ENCODE data around the gene LRRFIP2. TPM values are rescaled to one million over a fixed set of nuclear protein-coding genes. Genes with fewer than 3 reads are reported as not detected.

LRRFIP2 gene
- total and polyA plus RNA-seq, 2 of the 8 experiments (the other 6 are each of a cell fraction or from before 2014, with no cell fraction given), result 8.8 to 25.6 TPM

DNA sequence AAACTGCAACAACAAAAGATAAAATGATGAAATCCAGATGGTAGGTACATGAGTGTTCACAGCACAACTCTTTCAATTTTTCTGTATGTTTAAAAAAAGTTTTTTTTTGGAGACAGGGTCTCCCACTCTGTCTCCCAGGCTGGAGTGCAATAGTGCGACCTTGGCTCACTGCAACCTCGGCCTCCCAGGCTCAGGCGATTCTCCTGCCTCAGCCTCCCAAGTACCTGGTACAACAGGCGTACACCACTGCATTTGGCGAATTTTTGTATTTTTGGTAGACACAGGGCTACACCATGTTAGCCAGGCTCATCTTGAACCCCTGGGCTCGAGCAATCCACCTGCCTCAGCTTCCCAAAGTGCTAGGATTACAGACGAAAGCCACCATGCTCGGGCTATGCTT lies 18.6 kb downstream of the LRRFIP2 start:
- Histone ChIP-seq H3K79me2 (ENCODE audit: control insufficient read depth in 1 of 2, insufficient read depth in 2 of 2, low read length in 2 of 2) (no peaks in the 10 kb centered on the region), H3K4ac (replicated peaks; ENCODE audit: insufficient read length, low read depth, low read length) (no peak overlapping the region), H3K4me2 (ENCODE audit: insufficient read depth in 1 of 2, low read depth in 2 of 2, low read length in 2 of 2) (no peak overlapping the region), H3K9ac (replicated peaks in 1 of 4; ENCODE audit: extremely low read depth in 1 of 4, low read depth in 3 of 4, low read length in 3 of 4) (no peak overlapping the region), H4K5ac (ENCODE audit: insufficient read length, low read depth, low read length) (no peak overlapping the region), H3K36me3 (ENCODE audit: control insufficient read depth in 2 of 4, insufficient read depth in 4 of 4, low read length in 3 of 4) (peaks cover 0 to 3% (median 0%) of the 10 kb centered on the region in 4 experiments; a peak in 1 of 8 replicates), H3K23ac (ENCODE audit: insufficient read length) (no peak overlapping the region), H4K91ac (replicated peaks; ENCODE audit: insufficient read length, low read length) (no peak overlapping the region), H3K4me3 (ENCODE audit: extremely low read depth in 1 of 4, insufficient read depth in 2 of 4, low read depth in 3 of 4, low read length in 4 of 4) (no peak overlapping the region), H2BK12ac (ENCODE audit: low read depth, low read length) (no peak overlapping the region), H2AFZ (ENCODE audit: low read length) (no peak overlapping the region), H4K20me1 (replicated peaks in 1 of 2; ENCODE audit: control insufficient read depth in 1 of 2, insufficient read depth in 2 of 2, low read length in 2 of 2) (no peaks in the 10 kb centered on the region), H2BK120ac (replicated peaks; ENCODE audit: low read depth, low read length) (no peak overlapping the region), H3K27me3 (replicated peaks in 1 of 4; ENCODE audit: control insufficient read depth in 3 of 4, extremely low read depth in 1 of 4, insufficient read depth in 3 of 4, low read length in 3 of 4) (no peaks in the 10 kb centered on the region), H2BK20ac (ENCODE audit: low read length) (no peak overlapping the region), H2BK15ac (ENCODE audit: low read length) (no peak overlapping the region), H4K8ac (ENCODE audit: extremely low read depth, insufficient read depth, low read length) (no peak overlapping the region), H3K56ac (replicated peaks; ENCODE audit: insufficient read length, low read depth, low read length) (no peak overlapping the region), H3K14ac (ENCODE audit: insufficient read length) (no peak overlapping the region), H3K27ac (ENCODE audit: low read depth, low read length) (no peak overlapping the region), H3K9me3 (ENCODE audit: insufficient read depth in 2 of 2, low read depth in 1 of 2, low read length in 1 of 2) (no peaks in the 10 kb centered on the region), H3K79me1 (ENCODE audit: low read depth, low read length) (no peaks in the 10 kb centered on the region), H3K23me2 (ENCODE audit: low read depth, low read length) (no peaks in the 10 kb centered on the region), H2AK5ac (ENCODE audit: low read depth, low read length) (no peak overlapping the region), H2BK5ac (ENCODE audit: low read depth, low read length) (no peak overlapping the region), H3K18ac (ENCODE audit: extremely low read depth, low read length) (no peak overlapping the region), H3K4me1 (replicated peaks in 1 of 4; ENCODE audit: control insufficient read depth in 3 of 4, insufficient read depth in 4 of 4, low read length in 3 of 4) (no peaks in the 10 kb centered on the region)
- ChIA-PET POLR2A (ENCODE audit: partially characterized antibody) (no interaction called here), CTCF (ENCODE audit: partially characterized antibody) (no interaction called here)
- 81% methylated on average over 8 of the region's 8 CpGs; no CpG with 5 or more reads in 1 of the 2 experiments for WGBS, 2 experiments (ENCODE audit: extremely low coverage in 1 of 2, insufficient coverage in 1 of 2, insufficient read length in 1 of 2, insufficient replicate concordance in 2 of 2, low coverage in 1 of 2, low lambda C conversion rate in 2 of 2, missing lambda C conversion rate in 1 of 2)
- no peak for DNase-seq (ENCODE audit: low read depth in 1 of 2, low spot score in 2 of 2)
- FAIRE-seq, result no peak
- TF ChIP-seq RXRA (IDR thresholded peaks at IDR 0.05; ENCODE audit: insufficient read depth, low read depth, low read length) (no peak), NRF1 (IDR thresholded peaks at IDR 0.05; ENCODE audit: low read depth, low read length) (no peak), SIX5 (IDR thresholded peaks at IDR 0.05; ENCODE audit: low read depth, low read length) (no peak), HDAC6 (IDR thresholded peaks at IDR 0.05; ENCODE audit: low read depth, low read length) (no peak), MAFK (IDR thresholded peaks at IDR 0.05; ENCODE audit: low read depth, low read length) (no peak), ZNF274 (IDR thresholded peaks at IDR 0.05; ENCODE audit: borderline replicate concordance, extremely low read depth, low read length) (no peak), TAF1 (IDR thresholded peaks at IDR 0.05; ENCODE audit: low read depth, low read length) (no peak), GABPA (IDR thresholded peaks at IDR 0.05; ENCODE audit: borderline replicate concordance, insufficient read depth, low read length) (no peak), SRF (IDR thresholded peaks at IDR 0.05; ENCODE audit: low read depth, low read length) (no peak), EGR1 (IDR thresholded peaks at IDR 0.05; ENCODE audit: borderline replicate concordance, low read depth, low read length) (no peak), POLR2AphosphoS5 (IDR thresholded peaks at IDR 0.05; ENCODE audit: low read depth, low read length) (no peak), RNF2 (IDR thresholded peaks at IDR 0.05; ENCODE audit: borderline replicate concordance, low read depth, low read length, missing control alignments, poor library complexity, severe bottlenecking) (no peak)
- TF ChIP-seq, protein P1, sequence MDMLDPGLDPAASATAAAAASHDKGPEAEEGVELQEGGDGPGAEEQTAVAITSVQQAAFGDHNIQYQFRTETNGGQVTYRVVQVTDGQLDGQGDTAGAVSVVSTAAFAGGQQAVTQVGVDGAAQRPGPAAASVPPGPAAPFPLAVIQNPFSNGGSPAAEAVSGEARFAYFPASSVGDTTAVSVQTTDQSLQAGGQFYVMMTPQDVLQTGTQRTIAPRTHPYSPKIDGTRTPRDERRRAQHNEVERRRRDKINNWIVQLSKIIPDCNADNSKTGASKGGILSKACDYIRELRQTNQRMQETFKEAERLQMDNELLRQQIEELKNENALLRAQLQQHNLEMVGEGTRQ (IDR thresholded peaks at IDR 0.05; ENCODE audit: low read length), result no peak
